NCI-H128 (cell line): ENCODE measurements around the gene CCDC148.

Experiments
- DNase-seq: peaks from one replicate; lab custom pipeline; 2025; ENCODE audit not compliant: unreplicated experiment; lab: John Stamatoyannopoulos, UW

The CCDC148 gene

DNA sequence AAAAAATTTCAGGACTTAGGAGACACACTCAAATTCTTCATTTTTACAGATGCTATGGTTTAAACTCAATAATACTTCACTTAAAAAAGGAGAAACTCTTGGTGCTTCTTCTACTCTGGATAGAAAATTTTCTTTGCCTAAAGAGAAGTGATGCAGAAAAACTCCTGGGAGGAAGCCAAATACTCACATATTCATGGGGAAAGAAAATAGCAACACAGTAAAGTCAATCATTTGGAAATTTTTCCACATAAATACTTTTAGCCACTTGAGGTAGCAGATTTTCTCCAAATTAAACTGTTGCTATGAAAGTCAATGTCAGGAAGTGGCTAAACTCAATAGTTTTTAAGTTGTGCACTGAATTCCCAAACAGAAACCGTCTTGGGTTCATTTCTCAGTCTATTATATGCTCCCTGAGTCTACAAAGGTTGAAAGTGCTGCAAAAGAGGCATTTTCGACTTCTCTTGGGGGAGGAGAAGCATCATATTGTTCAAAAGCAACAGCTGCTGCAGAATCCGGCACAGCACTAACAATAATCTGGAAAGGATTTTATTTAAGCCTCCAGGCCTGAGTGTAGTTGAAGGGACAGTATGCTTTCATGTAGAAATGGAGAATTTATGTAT, 273.8 kb downstream of the CCDC148 start:
- no peak for DNase-seq

DNA sequence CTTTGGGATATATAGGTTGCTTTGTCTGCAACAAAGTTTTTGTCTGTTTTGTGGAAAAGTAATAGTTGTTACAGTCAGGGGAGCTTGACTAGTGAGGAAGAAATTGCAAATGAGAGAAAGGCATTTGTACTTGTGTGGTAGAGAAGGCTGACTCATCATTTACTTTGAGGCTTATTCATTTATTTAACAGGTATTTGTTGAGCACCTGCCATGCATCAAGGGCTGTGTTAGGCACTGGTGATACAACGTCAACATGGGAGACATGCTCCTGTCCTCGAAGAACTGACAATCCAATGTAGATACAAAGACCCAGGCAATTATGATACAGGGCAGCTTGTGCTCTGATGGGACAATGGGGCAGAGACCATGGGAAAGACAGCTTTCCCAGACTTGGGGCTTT, 275.4 kb downstream of the CCDC148 start:
- DNase-seq, result no peak

DNA sequence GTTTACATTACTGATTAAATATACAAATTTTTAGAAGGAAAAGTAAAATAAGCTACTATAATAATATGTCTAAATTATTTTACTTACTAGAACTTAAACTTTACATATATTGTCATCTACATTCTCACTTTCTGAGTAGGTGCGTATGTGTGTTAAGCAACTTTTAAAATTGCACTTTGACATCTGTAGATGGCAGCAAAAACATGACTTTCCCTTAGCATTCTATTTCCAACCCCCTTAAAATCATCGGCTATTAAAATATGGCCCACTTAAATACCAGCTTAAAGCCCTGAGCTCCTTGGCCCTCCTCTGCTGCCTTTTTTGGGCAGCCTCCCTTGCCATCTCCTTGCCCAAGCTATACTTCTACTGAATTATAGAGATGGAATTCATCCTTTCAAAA, 276.9 kb downstream of the CCDC148 start:
- no peak for DNase-seq

DNA sequence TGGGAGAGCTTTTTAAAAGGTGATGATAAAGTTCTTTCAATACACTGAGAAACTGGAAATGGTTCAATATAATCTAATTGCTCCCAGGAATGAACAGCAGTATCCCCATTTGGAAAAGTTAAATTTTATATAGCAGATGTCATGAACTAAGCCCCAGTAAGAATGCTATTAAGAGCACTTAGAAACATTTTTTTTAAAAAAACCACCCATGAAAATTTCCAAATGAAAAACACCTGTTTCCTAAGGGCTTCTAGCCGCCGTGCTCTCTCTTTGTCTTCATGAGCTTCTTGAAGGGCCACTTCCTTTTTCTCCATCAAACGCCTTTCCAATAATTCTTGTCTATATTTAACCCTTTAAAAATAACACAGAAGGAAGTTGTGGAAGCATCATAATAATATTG, 277.9 kb downstream of the CCDC148 start:
- no peak for DNase-seq

DNA sequence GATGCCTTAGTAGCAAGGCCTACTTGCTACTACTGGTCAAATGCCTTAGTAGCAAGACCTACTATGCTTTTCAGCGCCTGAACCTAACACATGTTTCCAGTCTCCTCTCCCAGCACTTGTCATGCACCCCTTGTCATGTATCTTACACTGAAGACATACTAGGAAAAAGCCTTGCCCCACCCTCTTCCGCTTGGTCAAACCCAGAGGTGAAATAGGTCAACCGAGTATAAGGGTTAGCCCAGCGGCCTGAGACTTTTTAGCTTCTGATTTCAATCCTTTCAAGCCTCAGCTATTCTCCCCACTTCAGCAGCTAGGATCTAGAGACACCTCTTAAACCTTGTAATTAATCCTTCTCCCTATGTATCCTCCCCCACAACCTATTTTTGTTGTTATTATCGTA, 281.6 kb downstream of the CCDC148 start:
- DNase-seq, result no peak

DNA sequence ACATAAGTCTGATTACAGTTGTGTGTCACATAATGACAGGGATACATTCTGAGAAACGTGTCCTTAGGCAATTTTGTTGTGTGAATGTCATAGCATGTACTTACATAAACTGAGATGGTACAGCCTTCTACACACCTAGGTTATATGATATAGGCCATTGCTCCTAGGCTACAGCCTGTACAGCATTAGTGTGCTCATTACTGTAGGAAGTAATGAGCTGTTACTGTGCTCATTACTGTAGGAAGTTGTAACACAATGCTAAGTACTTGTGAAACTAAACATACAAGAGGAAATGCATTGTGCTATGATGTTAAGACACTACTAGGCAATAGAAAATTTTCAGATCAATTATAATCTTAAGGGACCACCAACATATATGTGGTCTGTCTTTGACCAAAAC, 282.1 kb downstream of the CCDC148 start:
- no peak for DNase-seq

DNA sequence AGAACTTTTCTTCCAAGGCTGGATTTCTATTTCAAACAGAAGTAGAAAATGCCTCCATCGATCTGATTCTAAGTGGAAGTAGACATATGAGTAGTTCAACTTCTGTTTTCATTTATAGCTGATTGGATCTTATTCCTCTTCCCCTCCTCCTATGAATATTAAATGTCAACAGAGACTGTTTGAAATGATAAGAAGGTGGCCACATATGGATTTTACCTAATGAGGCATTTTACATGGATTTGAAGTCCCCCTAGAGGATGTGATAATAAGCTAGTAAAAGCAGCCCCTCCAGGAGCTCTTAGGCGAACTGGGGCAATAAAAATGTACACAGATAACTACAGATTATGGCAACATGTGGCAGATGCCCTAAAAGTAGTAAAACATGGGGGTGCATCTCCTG, 283.8 kb downstream of the CCDC148 start:
- no peak for DNase-seq

DNA sequence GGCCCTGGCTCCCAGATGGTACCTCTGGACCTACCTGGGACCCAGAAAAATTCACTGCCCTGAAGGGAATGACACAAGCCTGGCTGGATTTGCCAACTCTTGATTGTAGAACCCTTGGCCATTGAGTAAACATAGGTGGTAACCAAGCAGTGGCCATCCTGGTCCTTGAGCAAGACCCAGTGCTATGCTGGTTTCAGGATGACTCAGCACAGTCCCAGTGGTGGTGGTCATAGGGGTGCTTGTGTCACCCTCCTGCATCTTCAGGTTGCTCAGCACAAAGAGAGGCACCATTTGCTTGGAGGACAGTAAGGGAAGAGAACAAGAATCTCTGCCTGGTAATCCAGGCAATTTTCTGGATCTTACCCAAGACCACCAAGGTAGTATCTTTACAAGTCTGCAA, 302.0 kb downstream of the CCDC148 start:
- DNase-seq, result no peak

DNA sequence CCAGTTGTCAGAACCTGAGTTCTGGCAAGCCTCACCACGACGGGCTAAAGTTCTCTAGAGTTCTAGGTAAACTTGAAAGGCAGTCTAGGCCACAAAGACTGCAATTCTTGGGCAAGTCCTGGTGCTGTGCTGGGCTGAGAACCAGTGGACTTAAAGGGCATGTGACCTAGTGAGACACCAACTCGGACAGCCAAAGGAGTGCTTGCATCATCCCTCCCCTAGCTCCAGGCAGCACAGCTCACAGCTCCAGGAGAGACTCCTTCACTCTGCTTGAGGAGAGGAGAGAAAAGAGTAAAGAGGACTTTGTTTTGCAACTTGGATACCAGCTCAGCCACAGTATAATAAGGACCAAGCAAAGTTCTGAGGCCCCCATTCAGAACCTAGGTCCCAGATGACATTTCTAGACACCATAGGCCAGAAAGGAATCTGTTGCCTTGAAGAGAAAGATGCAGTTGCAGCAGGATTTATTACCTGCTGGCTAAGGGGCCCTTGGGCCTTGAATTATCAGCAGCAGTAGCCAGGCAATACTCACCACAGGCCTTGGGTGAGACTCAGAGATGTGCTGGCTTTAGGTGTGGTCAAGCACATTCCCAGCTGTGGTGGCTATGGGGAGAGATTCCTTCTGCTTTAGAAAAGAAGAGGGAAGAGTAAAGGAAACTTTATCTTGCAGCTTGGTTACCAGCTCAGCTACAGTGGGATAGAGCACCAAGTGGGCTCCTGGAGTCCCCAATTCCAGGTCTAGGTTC, 303.1 kb downstream of the CCDC148 start:
- no peak for DNase-seq

DNA sequence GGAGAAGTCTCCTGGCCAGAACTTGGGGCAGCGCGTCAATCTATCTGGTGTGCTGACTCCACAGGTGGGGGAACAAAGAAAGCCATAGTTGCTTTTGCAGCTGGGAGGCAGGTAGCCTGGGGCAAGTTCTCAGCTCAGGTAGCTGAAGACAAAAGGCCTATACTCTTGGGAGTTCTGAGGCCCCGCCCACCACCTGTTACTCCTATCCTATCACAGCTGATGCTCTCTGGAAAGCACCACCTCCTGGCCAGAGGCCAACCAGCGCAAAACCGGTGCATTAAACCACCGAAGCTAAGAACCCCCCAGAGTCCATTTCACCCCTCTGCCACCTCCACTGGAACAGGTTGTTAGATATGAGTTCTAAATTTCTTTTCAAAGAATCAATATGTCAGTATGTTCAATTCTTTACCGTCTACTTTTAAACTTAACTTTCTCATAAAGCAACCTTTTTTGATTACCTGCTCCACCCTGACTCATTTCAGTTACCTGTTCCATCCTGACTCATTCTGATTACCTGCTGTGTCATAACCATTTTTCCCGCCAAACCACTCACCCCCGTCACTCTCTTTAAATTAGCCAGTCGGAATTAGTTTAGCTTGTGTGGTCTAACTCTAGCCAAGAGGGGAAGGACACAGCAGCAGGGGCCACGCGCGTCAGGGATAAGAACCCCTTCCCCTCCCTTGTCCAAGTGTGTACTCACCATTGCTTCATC, 311.5 kb downstream of the CCDC148 start:
- no peak for DNase-seq

DNA sequence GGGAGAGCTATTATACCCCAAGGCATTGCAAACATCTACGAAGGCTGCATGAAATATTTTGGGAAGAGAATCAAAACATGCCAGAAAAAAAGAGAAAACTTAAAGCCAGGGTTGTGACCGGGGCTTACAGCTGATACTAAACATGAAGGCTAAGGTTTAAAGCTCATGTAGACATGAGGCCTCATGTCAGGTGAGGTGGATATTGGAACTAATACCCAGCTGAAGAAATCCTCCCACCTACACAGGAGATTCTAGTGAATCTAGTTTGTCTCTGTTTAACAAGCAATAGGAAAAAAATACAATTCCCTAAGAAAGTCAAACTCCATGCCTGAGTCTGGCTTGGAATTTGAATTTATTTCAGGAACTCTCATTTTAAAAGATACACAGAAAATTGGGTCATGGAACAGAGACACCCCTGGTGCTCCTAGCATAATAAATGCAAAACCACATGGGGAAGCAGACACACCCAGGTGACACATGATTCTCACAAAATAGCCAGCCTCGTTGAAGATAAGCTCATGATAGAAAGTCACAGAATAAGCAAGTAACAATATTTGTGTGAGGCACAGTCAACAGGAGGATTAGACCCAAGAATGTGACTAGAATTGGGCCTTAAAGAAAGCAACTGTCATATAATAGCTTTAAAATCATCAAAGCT, 312.7 kb downstream of the CCDC148 start:
- no peak for DNase-seq

DNA sequence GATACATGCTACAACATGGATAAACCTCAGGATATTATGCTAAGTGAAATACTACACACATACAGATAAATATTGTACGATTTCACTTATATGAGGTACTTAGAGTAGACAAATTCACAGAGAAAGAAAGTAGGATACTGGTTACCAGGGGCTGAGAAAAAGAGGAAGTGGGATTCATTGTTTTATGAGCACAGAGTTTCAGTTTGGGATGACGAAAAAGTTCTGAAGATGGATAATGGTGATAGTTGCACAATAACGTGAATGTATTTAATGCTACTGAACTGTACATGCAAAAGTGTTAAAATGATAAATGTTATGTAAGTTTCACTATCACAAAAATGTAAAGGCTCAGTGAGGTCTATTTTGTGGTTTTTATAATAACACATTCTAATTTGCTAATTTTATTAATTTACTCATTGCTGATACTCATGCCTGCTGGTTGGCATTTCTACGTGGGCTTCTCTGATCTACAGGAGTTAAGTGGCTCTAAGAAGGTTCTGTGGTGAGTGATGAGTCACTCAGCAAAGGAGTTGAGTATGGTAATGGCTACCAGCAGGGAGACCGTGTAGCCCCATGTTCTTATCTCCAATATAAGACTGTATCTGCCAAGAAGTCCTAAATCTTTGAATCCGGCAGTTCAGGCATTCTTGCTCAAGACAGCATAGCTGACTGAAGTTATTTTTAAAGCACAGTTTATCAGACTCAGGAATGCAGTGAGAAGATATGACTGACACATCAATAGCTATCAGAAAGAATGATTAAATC, 313.8 kb downstream of the CCDC148 start:
- no peak for DNase-seq

DNA sequence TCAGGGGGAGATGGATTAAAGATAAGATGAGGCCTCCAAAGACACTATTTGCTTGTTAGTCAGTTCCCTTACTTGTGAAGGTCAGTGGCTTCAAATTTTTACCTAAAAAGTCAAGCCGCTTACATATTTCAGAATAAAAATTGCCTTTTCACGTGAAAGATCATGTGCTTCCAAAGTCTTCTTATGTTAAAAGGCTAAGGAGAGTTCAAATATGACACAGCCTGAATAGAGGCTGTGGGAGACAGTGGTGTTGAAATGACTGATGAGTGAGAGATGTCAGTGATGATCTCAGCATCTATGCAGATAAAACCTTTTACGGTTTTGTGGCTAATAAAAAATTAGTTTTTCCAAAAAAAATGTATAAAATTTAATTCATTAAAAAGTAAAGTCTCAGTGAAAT, 314.4 kb downstream of the CCDC148 start:
- DNase-seq, result no peak

DNA sequence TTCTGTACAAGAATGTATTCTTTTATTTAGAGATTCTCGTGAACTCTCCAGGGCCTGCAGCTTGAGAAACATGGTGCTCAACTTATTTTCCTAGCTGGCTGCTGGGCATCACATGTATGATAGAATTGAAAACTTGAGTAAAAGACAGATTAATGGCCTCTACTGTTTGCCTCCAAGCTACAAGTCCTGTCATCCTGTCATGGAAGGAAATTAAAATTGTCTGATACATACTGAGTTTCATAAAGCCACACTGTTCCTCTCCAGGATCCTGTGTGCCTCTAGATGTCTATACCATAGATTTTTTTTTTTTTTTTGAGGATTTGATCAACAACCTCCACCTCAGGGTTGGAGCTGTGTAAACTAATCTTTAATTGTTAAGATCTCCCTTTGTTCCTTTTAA, 316.4 kb downstream of the CCDC148 start:
- DNase-seq, result no peak

DNA sequence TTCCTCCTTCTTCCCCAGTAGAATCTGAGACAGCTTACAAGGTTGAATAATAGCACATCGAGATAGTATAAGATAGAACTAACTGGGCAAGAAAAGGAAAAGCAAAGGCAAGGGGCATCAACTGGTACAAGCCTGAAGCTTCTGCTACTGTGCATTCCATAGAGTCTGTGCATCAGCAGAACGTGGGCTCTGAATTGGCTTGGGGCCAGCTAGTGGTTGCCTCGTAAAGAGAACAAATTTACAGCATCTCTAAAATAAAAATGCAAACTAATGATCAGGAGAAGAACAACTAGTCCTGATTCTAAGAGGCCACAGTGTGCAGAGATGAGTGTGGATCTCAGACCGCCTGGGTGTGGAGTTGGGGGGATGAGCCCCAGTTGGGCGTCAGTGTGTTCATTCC, 318.3 kb downstream of the CCDC148 start:
- no peak for DNase-seq

DNA sequence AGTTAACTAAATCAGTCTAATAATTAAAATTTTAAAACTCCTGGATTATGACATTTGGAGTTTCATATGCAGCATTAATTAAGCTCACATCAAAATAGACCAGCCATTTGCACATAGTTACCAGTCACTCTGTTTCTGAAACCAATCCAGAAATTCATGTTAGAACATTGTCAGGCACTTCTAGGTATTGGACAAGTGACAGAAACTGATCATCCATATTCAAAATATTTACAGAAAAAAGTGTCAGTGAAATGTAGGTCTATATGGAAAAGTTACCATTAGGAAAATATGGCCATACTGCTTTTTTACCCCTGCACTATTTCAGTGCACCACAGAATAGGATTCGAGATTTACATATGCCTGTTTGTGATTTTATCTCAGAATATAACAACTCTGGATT, 321.5 kb downstream of the CCDC148 start:
- no peak for DNase-seq

DNA sequence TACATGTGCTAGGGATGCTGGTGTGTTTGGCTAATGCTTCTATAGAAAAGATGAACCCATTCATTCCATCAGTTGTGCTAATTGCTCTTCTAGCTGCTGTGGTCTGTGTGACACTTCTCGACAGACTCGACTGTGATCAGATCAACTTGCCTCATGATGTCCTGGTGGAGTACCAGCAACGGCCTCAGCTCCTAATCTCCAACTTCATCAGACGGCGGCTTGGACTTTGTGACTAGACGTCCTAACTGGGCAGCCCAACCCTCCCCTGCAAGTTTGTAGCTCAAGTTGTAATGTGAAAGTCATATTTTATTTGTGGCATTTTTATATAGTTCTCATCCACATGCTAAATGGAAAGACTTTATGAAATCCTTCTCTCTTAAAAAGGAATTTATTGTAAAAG, 321.9 kb downstream of the CCDC148 start:
- no peak for DNase-seq

DNA sequence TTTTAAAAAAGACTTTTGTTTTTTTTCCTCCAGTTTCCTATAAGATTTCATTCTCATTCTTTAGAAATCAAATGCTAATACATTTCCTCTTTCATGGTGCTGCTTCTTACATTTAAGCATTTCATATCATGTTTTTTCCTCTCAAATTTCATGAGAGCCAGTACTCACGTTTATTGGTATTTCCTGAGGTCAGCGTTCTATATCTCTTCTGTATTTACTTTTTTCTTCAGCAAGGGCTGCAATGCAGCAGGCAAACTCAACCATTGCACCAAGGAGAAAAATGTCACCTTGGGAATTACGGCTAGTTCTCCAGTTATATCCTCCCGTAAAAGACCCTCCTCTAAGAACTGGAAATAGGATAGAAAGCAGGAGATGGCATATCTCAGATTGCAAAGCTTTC, 322.5 kb downstream of the CCDC148 start:
- DNase-seq, result no peak

DNA sequence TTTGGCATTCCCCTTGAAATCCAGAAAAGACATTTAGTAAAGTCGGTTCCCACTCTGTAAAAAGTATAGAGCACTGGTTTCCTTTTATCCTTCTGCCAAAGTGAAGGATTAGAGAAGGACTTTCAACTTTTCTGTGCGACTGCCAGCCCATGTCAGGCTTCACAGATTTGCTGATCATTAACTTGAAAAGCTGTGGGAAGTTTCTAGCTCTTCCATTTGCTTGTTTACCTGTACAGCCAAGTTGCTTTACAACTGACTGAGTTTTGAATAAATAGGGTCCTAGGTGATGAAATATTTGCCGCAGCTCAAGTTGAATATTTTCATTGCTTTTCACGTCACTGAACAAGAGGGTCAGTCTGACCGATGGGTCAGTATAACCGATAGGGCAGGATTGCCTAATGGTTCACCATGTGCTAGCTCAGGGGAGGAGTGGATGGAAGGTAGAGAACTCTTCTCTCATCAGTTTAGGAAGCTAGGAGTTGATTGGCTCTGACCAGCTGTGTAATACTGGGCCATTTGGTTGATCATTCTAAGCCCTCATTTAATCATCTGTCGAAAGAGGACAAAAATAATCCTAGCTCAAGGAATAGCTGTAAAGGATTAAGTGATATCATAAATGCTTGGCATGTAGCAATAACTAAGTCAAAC, 324.5 kb downstream of the CCDC148 start:
- no peak for DNase-seq

DNA sequence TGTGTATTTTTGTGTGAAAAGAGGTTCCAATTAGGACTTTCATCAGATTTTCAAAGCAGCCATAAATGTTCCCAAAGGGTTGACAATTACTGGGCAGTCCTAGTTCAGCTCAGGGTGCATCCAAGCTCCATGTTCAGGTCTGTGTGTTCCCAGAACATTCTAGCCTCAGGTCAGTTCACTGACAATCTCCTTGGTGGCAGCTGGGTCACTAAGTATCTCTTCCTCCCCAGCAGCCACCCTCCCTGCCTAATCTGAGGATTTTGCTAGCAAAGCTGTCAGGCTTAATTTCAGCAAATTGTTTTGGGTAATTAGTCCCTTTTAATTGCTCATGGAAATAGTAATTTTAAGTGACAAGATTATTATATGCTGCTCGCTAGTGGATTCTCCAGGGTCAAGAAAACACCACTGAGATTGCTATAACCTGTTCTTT, 325.1 kb downstream of the CCDC148 start:
- DNase-seq, result no peak
